Measurements from ENCODE around the gene PAXX.

PAXX gene

DNA sequence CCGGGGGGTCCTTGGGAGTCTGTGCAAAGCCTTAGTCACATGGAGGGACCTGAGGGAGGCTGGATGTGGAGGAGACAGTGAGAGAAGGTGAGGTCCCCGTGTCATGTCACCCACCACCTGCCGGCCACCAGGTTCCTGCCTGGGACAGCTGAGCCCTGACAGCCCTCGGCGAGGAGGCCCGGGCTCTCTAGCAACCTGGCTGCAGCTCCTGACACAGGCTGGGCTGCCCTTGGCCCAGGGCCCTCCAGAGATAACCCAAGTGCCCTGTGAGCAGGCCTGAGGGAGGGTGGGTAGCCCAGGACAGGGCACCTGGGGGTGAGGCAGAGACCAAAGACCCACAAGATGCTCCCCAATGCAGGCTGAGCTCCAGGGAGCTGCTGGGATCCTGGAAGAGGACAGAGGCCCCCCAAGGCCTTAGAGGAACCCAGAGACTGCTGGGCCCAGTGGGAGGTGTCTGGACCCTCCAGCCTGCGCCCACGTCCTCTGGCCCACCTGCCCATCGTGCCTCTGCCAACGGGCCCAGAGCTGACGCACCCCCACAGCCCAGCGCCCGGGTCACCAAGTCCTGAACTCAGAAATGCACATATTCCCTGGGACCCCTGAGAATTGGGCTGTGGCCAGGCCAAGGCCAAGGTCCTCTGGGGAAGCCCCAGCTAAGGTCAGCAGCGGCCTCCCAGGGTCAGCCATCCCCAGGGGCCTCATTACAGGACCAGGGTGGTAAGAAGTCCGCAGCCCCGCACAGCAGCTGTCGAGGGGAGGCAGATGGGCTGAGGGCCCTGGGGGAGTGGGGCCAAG is 23.7 kb upstream of the PAXX start:
- no peak for DNase-seq

DNA sequence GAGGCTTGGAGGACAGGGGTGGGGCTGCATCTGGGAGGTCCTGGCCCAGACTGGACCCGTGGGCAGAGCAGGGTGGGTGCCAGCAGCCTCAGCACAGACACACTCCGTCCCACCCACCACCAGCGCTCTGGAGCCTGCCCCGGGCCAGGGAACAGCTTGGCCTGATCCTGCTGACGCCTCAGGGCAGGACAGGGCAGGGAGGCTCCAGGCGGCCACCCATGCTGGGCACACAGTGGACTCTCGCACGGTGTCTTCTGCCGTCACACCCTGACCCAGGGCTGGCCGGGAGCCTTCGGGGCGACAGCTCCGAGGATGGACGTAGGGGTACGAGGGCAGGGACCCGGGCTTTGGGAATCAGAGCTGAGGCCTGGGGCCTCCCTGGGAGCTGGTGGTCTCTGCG is 23.1 kb upstream of the PAXX start:
- no peak for DNase-seq

DNA sequence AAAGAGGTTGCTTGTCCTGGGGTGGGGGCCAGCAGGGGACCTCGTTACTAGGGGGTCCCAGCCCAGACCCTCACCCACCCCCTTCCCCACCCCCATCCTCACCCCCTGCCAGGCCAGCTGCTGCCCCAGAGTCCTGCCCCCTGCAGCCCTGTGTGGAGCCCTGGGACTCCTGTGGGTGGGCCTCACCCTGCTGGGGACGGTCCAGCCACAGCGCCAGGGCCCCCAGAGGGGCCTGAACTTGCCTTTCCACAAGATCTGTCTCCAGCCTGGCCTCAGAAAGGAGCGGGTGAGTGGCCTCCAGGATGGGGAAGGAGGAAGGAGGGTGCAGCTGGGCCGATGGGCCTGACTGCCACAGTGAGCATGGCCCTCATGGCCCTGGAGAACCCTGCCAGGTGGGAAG is 22.4 kb upstream of the PAXX start:
- no peak for DNase-seq

DNA sequence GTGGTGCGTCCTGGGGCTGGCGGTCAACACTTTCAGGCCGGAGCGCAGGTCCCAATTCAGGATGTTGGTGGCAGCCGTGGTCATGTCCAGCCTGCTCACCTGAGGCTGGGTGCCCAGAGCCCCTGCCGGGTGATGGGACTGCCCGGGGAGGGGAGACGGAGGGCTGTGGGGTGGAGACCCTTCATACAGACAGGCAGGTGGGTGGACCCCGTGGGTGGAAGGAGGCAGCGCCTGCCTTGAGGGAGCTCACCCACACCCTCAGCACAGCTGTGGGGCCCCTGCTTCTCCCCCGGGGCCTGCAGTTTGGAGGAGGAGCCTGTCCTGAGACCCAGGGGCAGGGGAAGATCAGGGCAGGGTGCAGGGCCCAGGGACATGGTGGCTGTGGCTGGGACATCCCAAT is 21.9 kb upstream of the PAXX start:
- DNase-seq = no peak

DNA sequence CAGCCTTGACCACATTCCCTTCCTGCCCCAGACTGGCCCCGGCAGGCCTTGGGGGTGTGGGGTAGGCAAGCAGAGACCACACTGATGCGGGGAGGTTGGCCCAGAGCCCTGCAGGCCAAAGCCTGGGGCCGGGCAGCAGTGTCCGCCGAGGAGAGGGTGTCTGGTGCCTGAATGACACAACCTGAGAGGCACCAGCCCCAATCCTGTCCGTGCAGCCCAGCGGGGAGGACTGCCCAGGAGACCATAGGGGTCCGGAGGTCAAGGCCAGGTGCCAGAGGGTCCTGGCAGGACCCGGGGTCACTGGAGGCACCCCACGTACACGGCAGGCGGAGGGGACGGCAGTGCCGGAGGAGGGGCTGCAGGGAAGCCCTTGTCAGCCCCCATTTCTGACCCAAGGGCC is 20.5 kb upstream of the PAXX start:
- DNase-seq = no peak

DNA sequence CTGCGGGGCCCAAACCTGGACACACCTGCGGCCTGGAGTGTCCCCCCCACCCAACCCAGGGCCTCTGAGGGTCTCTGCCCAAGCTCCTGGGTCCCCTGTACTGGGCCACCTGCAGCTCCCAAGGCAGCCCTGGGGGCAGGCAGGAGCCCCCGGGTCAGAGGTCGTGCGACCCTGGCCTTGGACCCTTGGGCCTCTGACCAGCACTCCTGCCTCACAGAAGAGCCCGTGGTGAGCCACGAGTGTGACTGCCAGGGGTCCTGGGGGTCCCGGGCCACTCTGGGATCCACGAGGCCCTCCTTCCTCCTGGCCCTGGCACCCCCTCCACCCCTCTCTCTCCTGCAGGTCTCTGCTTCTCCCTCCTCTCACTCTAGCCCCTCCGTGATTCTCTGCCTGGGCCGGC is 19.9 kb upstream of the PAXX start:
- DNase-seq = no peak

DNA sequence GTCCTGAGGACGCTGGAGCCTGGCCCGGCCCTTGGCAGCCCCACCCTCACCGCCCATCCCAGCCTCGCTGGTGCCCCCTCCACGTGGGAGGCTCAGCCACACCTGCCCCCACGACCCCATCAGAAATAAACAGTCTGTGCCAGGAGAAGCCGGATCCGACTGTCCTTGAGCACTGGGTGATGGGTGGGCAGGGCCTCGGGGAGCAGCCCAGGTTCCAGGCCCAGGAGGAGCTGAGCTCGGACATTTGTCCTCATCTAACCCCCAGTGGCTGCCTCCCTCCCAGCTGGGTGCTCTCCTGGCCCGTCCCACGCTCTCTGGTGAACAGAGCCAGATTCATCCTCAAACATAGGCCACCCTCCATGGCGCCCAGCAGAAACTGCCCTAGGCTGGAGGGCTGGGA is 19.5 kb upstream of the PAXX start:
- no peak for DNase-seq

DNA sequence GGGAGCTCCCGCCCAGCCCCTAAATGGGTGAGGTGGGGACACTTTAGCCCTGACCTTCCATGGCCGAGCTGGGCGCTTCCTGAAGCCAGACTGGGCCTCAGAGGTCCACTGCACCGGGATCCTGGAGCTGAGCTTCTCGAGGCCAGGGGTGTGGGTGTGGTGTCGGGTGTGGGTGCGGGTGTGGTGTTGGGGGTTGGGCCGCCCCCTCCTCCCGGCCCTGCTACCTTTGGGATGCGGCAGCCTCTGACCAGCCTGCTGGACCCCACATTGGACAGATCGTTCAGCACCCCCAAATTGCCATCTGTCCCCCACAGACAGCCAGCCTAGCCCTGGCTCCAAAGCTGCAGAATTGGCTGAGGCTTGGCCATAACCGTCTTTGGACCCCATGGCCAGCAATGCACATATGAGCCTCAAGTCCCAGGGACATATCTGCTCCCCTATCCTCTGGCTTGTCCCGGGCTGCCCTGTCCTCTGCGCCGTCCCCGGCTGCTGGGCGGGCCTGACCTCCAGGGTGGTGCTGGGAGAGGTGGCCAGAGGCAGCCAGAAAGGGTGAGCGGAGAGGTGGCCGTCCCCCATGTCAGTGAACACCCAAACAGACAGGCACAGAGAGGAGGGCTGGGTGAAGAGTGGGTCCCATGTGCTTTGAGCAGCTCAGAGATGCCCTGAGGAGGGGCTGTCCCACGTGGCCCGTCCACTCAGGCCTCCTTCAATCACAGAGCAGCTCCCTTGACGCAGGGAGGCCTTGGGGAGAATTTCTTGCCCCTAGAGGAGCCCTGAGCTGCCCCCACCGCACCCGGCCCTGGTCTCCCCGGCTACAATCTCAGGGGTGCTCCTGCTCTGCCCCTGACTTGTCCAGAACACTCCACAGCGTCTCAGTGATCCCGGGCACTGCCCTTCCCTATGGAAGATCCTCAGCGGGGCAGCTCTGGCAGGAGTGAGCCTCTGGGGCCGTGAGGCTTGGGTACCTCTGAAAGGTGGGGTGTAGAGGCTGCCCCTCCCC is 18.3 kb upstream of the PAXX start:
- DNase-seq = no peak

DNA sequence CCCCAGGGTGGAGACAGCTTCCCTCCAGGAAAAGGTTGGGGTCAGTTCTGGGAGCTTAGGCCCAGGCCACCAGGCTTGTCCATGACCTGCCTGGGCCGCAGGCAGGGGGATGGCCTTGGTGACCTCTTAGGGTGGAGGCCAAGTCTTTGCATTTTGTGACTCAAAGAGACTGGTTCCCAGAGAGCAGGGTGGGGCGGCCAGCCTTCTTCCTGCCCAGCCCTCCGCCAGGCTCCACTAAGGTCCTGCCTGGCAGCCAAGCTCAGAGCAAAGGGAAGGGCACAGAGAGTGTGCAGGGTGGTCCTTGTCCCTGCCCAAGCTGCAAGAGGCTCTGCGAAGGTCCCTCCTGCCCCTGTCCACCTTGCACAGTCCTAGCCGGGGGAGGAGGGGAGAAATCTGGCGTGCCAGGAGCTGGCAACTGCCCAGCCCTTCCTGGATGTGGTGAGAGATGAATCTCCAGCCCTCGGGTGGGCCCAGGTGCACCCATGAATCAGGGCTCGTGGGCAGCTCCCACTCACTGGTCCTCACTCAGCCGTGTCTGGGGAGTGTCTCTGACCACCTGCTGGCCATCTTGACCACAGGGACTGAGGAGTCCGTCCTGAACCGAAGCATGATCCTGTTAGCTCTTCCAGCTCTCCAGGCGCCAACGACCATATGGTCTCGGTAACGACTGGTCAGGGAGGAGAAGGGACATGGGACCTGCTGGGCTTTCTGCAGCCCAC is 17.2 kb upstream of the PAXX start:
- DNase-seq = no peak

DNA sequence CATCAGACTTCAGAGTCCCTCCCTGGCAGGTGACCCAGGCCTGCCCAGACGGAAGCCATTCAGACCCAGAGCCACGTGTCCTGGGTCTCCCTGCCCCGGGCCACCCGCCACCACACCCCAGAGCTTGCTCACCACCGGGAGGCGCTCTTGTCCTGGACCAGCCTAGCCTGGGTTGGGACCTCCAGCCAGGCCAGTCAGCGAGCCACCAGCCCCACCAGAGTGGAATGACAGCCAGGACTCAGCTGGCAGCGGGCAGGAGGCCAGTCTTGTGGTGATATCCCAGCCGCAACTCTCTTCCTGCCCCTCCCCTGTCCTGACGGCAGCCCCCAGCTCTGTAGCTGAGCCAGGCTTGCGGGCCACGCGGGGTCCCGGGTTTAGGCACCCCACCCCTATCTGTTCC is 16.6 kb upstream of the PAXX start:
- DNase-seq = no peak

DNA sequence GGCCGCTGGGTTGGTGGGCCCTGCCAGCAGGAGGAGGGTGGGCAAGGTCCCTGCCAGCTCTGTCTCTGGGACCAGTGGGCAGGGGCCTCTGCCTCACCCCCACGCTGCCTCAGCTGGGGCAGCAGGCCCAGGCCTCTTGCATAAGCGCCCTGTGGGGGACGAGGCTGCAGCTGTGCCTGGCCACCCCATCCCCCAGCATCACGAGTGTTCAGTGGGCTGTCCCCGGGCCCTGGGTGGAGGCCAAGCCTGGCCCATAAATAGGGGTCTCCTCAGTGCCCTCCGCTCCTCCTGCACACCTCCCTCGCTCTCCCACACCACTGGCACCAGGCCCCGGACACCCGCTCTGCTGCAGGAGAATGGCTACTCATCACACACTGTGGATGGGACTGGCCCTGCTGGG is 15.0 kb upstream of the PAXX start, which contains the start of gene PTGDS:
PTGDS (plus strand) TSS at position 282 of the 400 bp plus-strand sequence; CDS start at position 357, 75 bp downstream.
- no peak for DNase-seq

DNA sequence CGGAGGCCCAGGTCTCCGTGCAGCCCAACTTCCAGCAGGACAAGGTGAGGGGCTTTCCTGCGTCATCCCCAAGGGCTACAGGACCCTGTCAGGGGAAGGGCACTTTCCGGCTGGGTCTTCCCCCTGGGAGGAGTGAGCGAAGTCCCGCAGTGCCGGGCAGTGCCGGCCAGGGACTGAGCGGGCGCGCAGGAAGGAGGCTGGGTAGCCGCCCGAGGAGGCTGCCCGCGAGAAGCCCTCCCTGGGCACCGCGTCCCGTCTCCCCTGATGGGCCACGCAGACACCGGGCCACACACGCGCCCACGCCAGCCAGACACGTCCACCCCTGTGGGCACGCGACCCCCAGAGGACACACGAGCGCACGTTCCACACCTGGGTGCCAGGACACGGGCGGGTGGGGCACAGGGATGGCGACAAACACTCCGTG is 14.6 kb upstream of the PAXX start:
- no peak for DNase-seq

DNA sequence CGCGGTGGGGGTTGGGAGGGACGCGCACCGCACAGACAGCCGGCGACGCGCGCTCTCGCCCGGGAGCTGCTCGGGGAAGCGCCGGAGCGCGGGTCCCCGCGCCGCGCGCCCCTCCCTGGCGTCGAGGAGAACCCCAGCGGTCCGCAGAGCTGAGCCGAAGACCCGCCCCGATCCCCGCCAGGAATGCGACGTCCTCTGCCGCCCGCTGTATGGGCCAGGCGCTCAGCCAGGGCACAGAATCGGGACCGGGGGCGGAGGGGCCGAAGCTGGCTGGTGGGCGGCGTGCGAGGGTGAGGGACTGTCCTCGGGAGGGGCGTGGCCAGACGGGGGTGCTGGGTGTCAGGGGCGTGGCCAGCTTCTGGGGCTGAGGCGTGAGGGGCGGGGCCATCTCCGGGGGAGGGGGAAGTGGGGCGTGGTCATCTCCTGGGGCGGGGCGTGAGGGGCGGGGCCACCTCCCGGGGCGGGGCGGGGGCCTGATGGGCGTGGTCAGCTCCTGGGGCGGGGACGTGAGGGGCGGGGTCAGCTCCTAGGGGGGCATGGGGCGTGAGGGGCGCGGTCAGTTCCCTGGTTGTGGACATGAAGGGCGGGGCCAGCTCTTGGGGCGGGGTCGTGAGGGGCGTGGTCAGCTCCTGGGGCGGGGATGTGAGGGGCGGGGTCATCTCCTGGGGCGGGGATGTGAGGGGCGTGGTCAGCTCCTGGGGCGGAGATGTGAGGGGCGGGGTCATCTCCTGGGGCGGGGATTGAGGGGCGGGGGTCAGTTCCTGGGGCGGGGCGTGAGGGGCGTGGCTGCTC is 14.0 kb upstream of the PAXX start:
- DNase-seq = no peak

DNA sequence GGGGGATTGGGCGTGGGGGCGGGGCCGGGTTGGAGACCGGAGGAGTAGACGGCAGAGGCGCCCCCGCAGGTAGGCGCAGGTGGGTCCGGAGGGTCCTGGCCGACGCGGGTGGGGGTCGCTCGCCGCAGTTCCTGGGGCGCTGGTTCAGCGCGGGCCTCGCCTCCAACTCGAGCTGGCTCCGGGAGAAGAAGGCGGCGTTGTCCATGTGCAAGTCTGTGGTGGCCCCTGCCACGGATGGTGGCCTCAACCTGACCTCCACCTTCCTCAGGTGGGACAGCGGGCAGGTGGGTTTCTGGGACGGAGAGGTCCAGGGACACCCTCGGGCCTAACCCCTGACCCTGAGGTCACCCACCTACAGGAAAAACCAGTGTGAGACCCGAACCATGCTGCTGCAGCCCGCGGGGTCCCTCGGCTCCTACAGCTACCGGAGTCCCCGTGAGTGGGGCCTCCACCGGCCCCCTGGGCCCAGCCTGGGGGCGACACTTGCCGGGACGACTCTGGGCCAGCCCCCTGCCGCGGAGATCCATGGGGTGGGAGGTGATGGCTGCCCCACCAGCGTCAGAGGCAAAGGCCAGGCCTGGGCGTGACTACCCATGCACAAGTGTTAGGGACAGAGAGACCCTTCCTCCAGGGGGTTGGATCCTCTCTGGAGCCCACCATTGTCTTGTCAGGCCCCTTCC is 13.2 kb upstream of the PAXX start:
- DNase-seq = no peak

DNA sequence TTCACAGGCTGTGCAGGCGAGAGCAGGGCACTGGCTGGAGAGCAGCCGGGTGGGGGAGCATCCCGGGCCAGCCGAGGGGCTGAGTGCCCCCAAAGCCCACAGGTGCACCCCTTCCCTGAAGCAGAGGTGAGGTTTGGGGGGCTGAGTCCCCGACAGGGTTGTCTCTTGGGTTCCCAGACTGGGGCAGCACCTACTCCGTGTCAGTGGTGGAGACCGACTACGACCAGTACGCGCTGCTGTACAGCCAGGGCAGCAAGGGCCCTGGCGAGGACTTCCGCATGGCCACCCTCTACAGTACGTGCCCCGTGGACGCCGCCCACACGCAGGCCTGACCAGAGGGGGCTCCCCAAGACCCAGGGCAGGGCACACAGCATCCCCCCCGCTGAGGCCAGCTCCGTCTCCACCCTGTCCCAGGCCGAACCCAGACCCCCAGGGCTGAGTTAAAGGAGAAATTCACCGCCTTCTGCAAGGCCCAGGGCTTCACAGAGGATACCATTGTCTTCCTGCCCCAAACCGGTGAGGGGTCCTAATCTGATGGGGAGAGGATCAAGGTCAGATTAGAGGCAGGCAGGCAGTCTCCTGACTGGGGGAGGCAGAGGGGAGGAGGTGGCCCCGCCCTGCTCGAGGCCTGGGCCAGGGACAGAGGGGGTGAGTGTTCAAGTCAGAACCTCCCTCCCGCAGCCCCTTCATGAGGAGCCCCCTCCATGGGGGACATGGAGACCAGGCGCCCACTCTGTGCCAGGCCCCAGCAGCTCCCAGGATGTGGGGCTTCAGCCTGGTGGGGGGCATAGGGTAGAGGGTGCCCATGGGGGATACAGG is 12.2 kb upstream of the PAXX start:
- DNase-seq = no peak

DNA sequence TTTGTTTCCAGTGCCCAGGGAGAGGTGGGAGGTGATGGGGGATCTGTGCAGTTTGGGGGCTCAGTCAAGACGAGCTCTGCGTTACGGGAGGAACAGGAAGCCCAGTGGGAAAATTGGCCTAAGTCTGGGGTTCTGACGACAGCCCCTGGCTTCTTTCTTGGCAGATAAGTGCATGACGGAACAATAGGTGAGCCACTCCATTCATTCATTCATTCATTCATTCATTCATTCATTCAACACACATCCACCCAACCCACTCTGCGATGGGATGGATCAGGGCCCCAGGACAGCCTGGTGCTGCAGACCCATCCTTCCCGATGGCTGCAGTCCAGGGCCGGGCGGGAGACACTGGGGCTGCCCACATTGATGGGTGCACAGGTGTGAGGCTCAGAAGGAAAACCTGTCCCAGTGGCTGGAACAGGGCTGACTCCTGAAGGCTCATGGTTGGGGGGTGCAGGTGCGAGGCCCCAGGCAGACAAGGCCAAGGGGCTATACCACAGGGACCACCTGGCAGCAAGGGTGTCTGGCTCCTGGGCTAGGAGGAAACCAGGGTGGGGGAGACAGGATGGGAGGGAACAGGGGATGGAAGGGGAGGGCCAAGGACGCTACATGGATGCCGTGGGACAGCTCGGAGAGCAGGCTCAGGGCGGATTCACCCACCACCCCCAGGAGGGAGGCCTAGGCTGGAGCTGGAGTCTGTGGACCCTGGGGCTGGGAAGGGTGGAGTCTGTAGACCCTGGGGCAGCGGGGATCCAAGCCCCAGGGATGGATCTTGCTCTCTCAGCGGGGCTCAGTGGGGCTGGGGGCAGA is 11.3 kb upstream of the PAXX start:
- DNase-seq = no peak

DNA sequence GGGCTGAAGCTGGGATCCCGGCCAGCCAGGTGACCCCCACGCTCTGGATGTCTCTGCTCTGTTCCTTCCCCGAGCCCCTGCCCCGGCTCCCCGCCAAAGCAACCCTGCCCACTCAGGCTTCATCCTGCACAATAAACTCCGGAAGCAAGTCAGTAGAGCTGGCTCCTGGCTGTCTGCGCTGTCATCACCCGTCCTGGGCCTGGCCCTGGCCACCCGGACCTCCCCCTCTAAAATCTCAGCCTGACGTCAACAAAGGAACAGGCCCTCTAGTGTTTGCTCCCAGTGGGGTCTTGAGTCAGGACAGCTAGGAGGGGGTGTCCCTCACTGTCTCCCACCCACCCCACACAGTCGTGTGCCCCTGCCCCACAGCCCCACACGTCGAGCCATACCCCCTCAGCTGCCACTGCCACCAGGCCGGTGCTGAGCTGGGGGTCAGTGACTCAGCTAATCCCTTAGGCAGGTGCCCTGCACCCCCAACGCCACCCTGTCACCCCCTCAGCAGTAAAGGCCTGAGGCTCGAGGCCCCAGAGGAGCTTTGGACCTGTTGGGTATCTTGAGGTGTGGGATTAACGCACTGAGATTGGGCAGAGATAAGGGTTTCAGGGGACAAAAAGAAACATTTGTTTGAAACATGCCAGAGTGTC is 10.5 kb upstream of the PAXX start:
- DNase-seq = no peak

DNA sequence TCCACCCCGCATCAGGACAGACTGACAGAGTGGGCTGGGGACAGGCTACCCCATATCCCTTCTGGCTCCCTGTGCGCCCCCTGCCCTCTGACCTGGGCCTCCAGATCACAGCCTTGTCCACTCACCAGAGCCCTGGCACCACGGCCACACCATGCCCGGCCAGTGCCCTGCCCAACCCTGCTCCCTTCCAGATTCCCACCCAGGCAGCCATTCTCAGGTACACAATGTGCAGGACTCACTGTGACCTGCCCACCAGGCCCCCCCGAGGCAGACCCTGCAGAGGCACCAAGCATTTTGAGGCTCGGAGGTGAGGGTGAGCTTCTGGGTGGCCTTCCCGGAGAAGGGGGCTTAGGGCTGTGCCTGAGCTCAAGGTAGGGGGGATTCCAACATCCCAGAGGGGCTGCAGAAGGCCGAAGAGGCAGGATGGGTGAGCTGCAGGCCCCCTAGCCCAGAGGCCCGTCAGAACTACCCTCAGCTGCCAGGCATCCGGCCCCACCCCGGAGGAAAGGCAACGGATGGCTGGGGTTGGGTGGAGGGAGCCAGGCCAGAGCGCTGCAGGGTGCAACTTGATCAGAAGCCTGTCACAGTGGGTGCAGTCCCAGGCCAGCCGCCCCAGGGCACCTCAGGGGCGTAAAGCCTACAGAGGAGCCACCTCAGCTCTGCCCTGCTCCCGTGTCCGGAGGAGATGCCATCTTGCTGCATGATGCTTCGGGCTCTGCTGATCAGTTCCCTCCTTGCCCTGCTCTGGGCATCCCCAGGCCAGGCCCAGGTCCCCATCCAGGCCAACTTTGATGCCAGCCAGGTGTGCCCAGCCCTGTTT is 9.8 kb upstream of the PAXX start, which contains the start of gene LCNL1:
LCNL1 (plus strand) TSS at position 762 of the 820 bp plus-strand sequence. CDS start 594 bp downstream, outside the sequence.
- no peak for DNase-seq

Data from NCI-H1105 treated with DMSO at 0.1 percent for 48 hours (cell line).